Measurements from ENCODE around the gene UNC50. TPM values are rescaled to one million over a fixed set of nuclear protein-coding genes. Genes with fewer than 3 reads are reported as not detected.

The UNC50 gene
- total and polyA plus RNA-seq, 2 experiments from 2014 or later, result 78.8 to 80.0 TPM

- Histone ChIP-seq H3K27ac (no peak overlapping the region), H3K9me3 (ENCODE audit: low read depth) (no peaks in the 10 kb centered on the region), H3K79me2 (no peaks in the 10 kb centered on the region), H3K9me2 (replicated peaks; ENCODE audit: insufficient read depth) (no peaks in the 10 kb centered on the region), H4K20me1 (ENCODE audit: insufficient read depth, poor library complexity, severe bottlenecking) (no peaks in the 10 kb centered on the region), H3K27me3 (no peaks in the 10 kb centered on the region), H3K4me2 (no peak overlapping the region), H2AFZ (no peak overlapping the region), H3K36me3 (replicated peaks; ENCODE audit: insufficient read depth, low read depth) (no peaks in the 10 kb centered on the region), H3K4me1 (ENCODE audit: insufficient read depth) (no peaks in the 10 kb centered on the region), H3K4me3 (no peak overlapping the region)
- no peak for TF ChIP-seq CTCF (IDR thresholded peaks at IDR 0.05; ENCODE audit: poor library complexity)
- WGBS (ENCODE audit: low lambda C conversion rate, missing lambda C conversion rate), result 98% methylated on average over 19 of the region's 19 CpGs
- DNase-seq (ENCODE audit: low spot score), result no peak
Observed at GRCh38 chr2:98565941-98566340, 42.4 kb upstream of the UNC50 start.

- Histone ChIP-seq H4K20me1 (ENCODE audit: insufficient read depth, poor library complexity, severe bottlenecking) (no peaks in the 10 kb centered on the region), H3K9me2 (replicated peaks; ENCODE audit: insufficient read depth) (no peaks in the 10 kb centered on the region), H3K79me2 (no peaks in the 10 kb centered on the region), H3K9me3 (ENCODE audit: low read depth) (no peaks in the 10 kb centered on the region), H3K27ac (no peak overlapping the region), H3K4me1 (ENCODE audit: insufficient read depth) (no peaks in the 10 kb centered on the region), H2AFZ (no peak overlapping the region), H3K4me3 (no peak overlapping the region), H3K27me3 (no peaks in the 10 kb centered on the region), H3K36me3 (replicated peaks; ENCODE audit: insufficient read depth, low read depth) (no peaks in the 10 kb centered on the region), H3K4me2 (no peak overlapping the region)
- DNase-seq (ENCODE audit: low spot score), result no peak
- WGBS (ENCODE audit: low lambda C conversion rate, missing lambda C conversion rate), result 92% methylated on average over 11 of the region's 11 CpGs
- no peak for TF ChIP-seq EZH2phosphoT487 (IDR thresholded peaks at IDR 0.05; ENCODE audit: low read depth, severe bottlenecking, unreplicated experiment)
- no peak for TF ChIP-seq CTCF (IDR thresholded peaks at IDR 0.05; ENCODE audit: poor library complexity)
- no peak for TF ChIP-seq EZH2 (IDR thresholded peaks at IDR 0.05; ENCODE audit: borderline replicate concordance)
Observed at GRCh38 chr2:98568161-98568956, 40.0 kb upstream of the UNC50 start.

- WGBS (ENCODE audit: low lambda C conversion rate, missing lambda C conversion rate), result 73% methylated on average over 19 of the region's 19 CpGs
- H3K79me2 ChIP-seq, result no peaks in the 10 kb centered on the region
- H3K9me2 ChIP-seq (replicated peaks; ENCODE audit: insufficient read depth), result no peaks in the 10 kb centered on the region
- no peak overlapping the region for H3K4me2 ChIP-seq
- H3K36me3 ChIP-seq (replicated peaks; ENCODE audit: insufficient read depth, low read depth), result no peaks in the 10 kb centered on the region
- no peak overlapping the region for H2AFZ ChIP-seq
- no peaks in the 10 kb centered on the region for H3K27me3 ChIP-seq
- TF ChIP-seq EZH2phosphoT487 (IDR thresholded peaks at IDR 0.05; ENCODE audit: low read depth, severe bottlenecking, unreplicated experiment), result no peak
- TF ChIP-seq CTCF (IDR thresholded peaks at IDR 0.05; ENCODE audit: poor library complexity), result peak; percentile 58
- H3K9me3 ChIP-seq (ENCODE audit: low read depth), result no peaks in the 10 kb centered on the region
- no peaks in the 10 kb centered on the region for H4K20me1 ChIP-seq (ENCODE audit: insufficient read depth, poor library complexity, severe bottlenecking)
- no peak overlapping the region for H3K27ac ChIP-seq
- no peaks in the 10 kb centered on the region for H3K4me1 ChIP-seq (ENCODE audit: insufficient read depth)
- no peak overlapping the region for H3K4me3 ChIP-seq
- peak; percentile 50 for DNase-seq (ENCODE audit: low spot score)
Observed at GRCh38 chr2:98569197-98569793, 39.1 kb upstream of the UNC50 start.
